HFF-Myc (cell line): ENCODE results near the gene NRCAM.

Experiments used
- DNase-seq: peaks from one replicate; pipeline ENCODE4 v3.0.0-alpha.2; 2011; ENCODE audit warnings: low read depth; ENCODE audit errors: extremely low read depth
- H3K4me3 ChIP-seq: replicated peaks from 2 replicates; pipeline ENCODE4 v1.5.1; 2011; ENCODE audit warnings: low read depth, mild to moderate bottlenecking, control low read depth, low read length
- TF ChIP-seq, protein P1 (sequence below): IDR thresholded peaks from 2 replicates; pipeline ENCODE4 v1.5.1; 2012; ENCODE audit warnings: mild to moderate bottlenecking, low read depth, low read length, control low read depth; ENCODE audit errors: missing control alignments

NRCAM gene

DNA sequence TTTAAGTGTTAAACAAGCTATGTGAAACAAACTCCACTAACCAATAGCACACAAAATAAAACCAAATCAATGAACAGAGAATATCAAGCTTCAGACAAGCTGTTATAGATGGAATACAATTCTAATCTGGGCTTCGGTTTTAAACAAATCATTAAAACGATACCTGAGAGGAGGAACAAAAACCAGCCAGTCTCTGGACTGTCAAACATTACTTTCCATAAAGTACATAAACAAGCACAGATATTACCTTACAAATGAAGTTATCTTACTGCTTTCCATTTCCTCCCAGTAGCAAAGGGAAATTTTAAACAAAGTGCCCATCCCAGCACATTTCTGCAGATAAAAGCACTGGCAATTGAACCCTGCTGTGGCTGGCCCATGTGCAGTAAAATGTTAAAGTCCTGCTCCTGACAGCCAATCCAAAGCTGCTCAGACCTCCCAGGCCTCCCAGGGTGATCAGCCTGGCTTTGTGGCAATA, 128.0 kb downstream of the NRCAM start:
- TF ChIP-seq, protein P1, sequence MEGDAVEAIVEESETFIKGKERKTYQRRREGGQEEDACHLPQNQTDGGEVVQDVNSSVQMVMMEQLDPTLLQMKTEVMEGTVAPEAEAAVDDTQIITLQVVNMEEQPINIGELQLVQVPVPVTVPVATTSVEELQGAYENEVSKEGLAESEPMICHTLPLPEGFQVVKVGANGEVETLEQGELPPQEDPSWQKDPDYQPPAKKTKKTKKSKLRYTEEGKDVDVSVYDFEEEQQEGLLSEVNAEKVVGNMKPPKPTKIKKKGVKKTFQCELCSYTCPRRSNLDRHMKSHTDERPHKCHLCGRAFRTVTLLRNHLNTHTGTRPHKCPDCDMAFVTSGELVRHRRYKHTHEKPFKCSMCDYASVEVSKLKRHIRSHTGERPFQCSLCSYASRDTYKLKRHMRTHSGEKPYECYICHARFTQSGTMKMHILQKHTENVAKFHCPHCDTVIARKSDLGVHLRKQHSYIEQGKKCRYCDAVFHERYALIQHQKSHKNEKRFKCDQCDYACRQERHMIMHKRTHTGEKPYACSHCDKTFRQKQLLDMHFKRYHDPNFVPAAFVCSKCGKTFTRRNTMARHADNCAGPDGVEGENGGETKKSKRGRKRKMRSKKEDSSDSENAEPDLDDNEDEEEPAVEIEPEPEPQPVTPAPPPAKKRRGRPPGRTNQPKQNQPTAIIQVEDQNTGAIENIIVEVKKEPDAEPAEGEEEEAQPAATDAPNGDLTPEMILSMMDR, result no peak
- no peak for DNase-seq
- no peak overlapping the region for H3K4me3 ChIP-seq

DNA sequence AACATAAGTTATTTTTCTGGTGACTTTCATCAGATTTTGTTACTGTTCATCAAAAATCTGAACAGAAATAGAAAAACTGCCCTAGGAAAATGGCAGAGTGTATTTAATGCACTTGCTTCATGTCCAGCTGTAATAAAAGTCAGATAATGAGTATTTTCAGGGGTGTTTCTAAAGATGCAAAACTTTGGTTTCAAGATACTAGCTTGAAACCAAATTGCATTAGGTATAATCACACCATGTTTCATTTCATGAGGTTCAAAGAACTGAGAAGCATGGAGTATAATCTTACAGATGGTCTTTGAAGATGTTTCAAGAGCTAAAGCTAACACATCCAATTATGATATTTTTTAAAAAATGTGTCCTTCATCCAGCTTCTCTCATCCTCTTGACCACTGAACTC, 128.9 kb downstream of the NRCAM start:
- TF ChIP-seq, protein P1, result no peak
- DNase-seq, result no peak
- H3K4me3 ChIP-seq, result no peak overlapping the region

DNA sequence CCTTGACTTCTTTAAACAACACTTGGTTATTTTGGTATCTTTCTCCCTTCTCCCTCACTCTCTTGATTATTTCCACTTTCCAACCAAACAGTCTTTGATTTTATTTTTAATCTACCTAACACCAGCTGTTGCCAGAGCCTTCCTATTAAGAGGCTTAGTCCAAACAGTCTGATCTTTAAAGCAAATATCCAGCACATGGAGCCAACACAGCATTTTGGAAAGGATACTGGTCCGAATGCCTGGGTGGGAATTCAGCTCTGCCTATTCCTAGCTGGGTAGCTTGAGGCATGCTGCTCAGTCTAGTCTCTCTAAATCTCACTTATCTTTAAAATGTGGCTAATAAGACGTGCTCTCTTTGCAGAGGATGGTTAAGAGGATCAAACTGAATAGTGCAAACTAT, 129.3 kb downstream of the NRCAM start:
- DNase-seq, result no peak

DNA sequence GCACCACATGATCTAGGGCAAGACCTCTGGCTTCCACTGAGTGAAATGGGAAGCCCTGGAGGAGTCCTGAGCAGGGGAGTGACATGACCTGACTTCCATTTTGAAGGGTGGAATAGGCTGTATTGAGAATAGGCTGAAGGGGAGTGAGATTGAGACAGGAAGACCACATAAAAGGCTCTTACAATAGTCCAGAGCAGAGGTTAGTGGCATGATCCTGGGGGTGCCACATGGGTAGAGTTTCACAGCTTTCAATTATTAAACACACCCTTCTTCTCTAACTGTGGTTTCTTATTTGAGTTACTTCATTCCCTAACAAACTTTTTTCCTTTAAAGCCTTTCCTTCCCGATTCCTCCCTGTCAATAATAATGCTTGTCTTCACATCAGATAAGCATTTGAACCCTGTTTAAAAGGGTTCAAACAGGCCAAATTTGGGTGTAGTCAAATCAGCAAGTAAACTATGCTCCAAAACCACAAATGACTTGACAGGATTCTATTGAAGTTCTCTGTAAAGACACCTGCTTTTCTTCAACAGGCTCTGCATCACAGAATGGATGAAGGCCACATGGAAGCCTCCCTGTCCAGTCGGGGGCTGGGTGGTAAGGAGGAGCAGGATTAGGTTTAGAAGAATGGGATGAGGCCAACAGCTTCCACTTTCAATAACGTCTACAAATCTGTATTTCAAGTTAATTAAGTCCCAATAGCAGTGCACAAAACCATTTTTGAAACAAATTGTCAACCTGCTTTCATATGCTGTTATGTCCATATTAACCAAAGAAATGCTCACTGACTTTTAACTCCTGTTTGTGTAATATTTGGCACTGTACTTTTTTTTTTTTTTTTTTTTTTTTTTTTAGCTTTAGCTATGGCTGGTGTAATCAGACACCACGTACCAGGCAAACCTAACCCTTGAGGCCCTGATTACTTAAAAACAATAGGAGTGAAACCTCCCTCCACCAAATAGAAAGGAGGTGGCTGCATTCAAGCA, 131.9 kb downstream of the NRCAM start:
- H3K4me3 ChIP-seq, result no peak overlapping the region
- TF ChIP-seq, protein P1, result no peak
- no peak for DNase-seq

More for the DNA sequence above, 129.3 kb downstream of the NRCAM start:
- H3K4me3 ChIP-seq, result no peak overlapping the region
- TF ChIP-seq, protein P1, result no peak

DNA sequence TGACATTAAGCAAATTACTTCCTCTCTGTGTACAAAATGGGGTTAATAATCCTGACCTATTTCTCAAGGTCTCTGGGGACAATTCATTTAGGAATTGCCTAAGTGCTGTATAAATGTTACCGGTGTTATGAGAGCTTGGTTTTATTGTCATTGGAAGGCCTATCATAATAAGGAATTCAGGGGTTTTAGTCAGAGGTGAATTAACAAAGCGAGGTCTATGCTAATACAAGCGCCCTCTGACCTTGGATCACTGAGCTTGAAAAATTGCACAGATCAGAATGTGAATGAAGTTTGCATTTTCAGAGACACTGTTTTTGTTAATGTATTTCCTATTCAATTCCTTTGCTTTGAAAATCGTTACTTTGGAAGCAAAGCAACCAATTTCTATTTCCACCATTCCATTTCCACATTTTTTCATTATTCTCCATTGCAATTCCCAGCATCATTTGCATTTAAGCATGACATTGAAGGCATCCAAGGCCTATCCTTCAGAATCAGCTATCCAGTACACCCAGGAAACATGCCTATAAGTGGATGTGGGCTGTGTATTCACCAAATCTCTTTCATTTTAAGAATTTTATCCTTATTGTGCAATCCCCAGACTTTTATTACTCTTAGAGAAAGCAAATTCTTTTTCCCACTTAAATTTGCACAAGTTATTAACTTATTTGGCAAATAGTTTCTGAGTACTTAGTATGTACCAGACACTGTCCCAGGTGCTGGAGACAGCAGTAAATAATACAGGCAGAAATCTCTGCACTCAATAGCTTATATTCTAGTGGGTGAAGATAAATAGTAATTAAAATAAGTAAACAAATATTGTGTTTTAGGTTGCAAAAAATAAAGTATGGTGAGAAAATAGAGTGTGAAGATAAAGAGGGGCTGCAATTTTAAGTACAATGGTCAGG, 133.1 kb downstream of the NRCAM start:
- TF ChIP-seq, protein P1, result no peak
- no peak for DNase-seq
- no peak overlapping the region for H3K4me3 ChIP-seq

DNA sequence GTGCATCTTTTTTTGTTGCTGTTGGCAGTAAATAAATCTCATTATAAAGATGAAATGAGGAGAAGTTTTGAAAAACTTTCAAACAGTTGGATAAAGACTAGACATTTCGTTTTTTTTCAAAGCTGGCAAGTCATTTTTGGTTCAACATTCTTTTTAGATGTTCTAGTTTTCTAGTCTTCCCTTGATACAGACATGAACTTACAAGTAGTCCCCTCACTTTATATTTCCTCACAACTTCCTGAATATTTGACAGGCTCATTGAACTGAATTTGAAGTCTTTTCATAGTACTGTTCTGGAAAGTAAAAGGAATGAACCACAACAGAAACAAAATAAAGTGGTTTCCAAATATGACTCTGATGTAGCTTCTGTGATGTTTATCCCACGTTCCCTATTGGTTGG, 134.2 kb downstream of the NRCAM start:
- H3K4me3 ChIP-seq, result no peak overlapping the region
- TF ChIP-seq, protein P1, result no peak
- DNase-seq, result no peak
